Endothelial cell of umbilical vein (primary cell): Measurements from ENCODE around the gene PAPPA. TPM values are rescaled to one million over a fixed set of nuclear protein-coding genes. Genes with fewer than 3 reads are reported as not detected.

Experiments used
- BruUV-seq: library from RNA; stranded (reverse); fragments of 400-500 nt; replicated peaks from 2 replicates; lab custom pipeline; 2021; lab: Mats Ljungman, UMichigan
- CTCF ChIA-PET: fragments of 300-600, 350-600 bp; sonication (Branson Sonifier 250); formaldehyde crosslinking; loops from one replicate; lab custom pipeline; 2021; ENCODE audit warnings: antibody characterized with exemption, inconsistent platforms; lab: Charles Lee
- POLR2A ChIA-PET: fragments of 300-600, 350-600 bp; sonication (Branson Sonifier 250); formaldehyde crosslinking; loops from one replicate; lab custom pipeline; 2021; ENCODE audit warnings: antibody characterized with exemption, inconsistent platforms; lab: Charles Lee
- DNase-seq: peaks from one replicate; pipeline ENCODE4 v3.0.0-alpha.2; 2011; ENCODE audit warnings: low read depth, low spot score
- FAIRE-seq: peaks from 2 replicates; lab custom pipeline; 2011; peaks lifted over from hg19 to GRCh38; lab: Jason Lieb, UNC
- H2AFZ ChIP-seq: 2 replicates; pipeline ENCODE4 v1.6.0; 2012; ENCODE audit warnings: low read depth, low read length, control low read depth, inconsistent platforms
- H3K27ac ChIP-seq: 2 replicates; pipeline ENCODE4 v1.5.1; 2011; ENCODE audit warnings: low read depth, mild to moderate bottlenecking, control low read depth, low read length, moderate library complexity; ENCODE audit not compliant: insufficient read depth
- H3K27me3 ChIP-seq, 2 experiments: 2 replicates each; pipeline versions ENCODE4 v1.6.0 to v1.6.1; 2011; ENCODE audit warnings: low read length in 2 of 2, mixed read lengths in 1 of 2; ENCODE audit not compliant: control insufficient read depth in 2 of 2, insufficient read depth in 2 of 2
- H3K36me3 ChIP-seq, 2 experiments: 2 replicates in 1 of 2; 3 replicates in 1 of 2; pipeline ENCODE4 v1.5.1; 2011; ENCODE audit warnings: low read length in 2 of 2, mild to moderate bottlenecking in 1 of 2, moderate library complexity in 1 of 2; ENCODE audit not compliant: control insufficient read depth in 2 of 2, insufficient read depth in 2 of 2; ENCODE audit errors: extremely low read depth in 1 of 2
- H3K4me1 ChIP-seq: 3 replicates; pipeline ENCODE4 v1.5.1; 2011; ENCODE audit warnings: mild to moderate bottlenecking, low read length; ENCODE audit not compliant: control insufficient read depth, insufficient read depth; ENCODE audit errors: extremely low read depth
- H3K4me2 ChIP-seq: 2 replicates; pipeline ENCODE4 v1.6.1; 2011; ENCODE audit warnings: low read length, control low read depth, mixed read lengths; ENCODE audit not compliant: insufficient read depth
- H3K4me3 ChIP-seq, 3 experiments: fragments of 200-600 bp in 1 of 3; sonication (generic), shearing (Covaris generic) in 1 of 3; replicated peaks in 1 of 3; 2 replicates each; pipeline ENCODE4 v1.5.1; 2011 to 2016; ENCODE audit warnings: control low read depth in 3 of 3, low read length in 3 of 3, mild to moderate bottlenecking in 2 of 3, inconsistent platforms in 1 of 3, low read depth in 1 of 3, moderate library complexity in 1 of 3; ENCODE audit not compliant: insufficient read depth in 1 of 3
- H3K79me2 ChIP-seq: 2 replicates; pipeline ENCODE4 v1.6.0; 2012; ENCODE audit warnings: low read length, inconsistent platforms; ENCODE audit not compliant: control insufficient read depth, insufficient read depth
- H3K9ac ChIP-seq: replicated peaks from 2 replicates; pipeline ENCODE3; 2011; ENCODE audit warnings: low read length, control low read depth; ENCODE audit not compliant: insufficient read depth; ENCODE audit errors: extremely low read depth
- H3K9me1 ChIP-seq: replicated peaks from 3 replicates; pipeline ENCODE4 v1.6.0; 2011; ENCODE audit warnings: mild to moderate bottlenecking, low read length; ENCODE audit not compliant: control insufficient read depth, insufficient read depth; ENCODE audit errors: extremely low read depth
- H3K9me3 ChIP-seq: replicated peaks from 2 replicates; pipeline ENCODE4 v1.5.1; 2012; ENCODE audit warnings: low read length, inconsistent platforms; ENCODE audit not compliant: control insufficient read depth, insufficient read depth
- H4K20me1 ChIP-seq: replicated peaks from 2 replicates; pipeline ENCODE3; 2011; ENCODE audit warnings: mild to moderate bottlenecking, low read length; ENCODE audit not compliant: control insufficient read depth, insufficient read depth; ENCODE audit errors: extremely low read depth
- CTCF ChIP-seq, 2 donors: IDR thresholded peaks; 1 replicate in 1 of 2; 2 replicates in 1 of 2; pipeline ENCODE4 v1.5.1; 2011; ENCODE audit warnings: low read length in 2 of 2, mild to moderate bottlenecking in 2 of 2, moderate library complexity in 2 of 2, control low read depth in 1 of 2, inconsistent platforms in 1 of 2, low read depth in 1 of 2; ENCODE audit not compliant: insufficient read depth in 1 of 2; ENCODE audit errors: extremely low read depth in 1 of 2
- EZH2 ChIP-seq: IDR thresholded peaks from 2 replicates; pipeline ENCODE4 v1.6.1; 2012; ENCODE audit warnings: borderline replicate concordance, low read depth, mild to moderate bottlenecking, moderate library complexity, low read length, inconsistent platforms; ENCODE audit not compliant: severe bottlenecking
- FOS ChIP-seq: IDR thresholded peaks from 2 replicates; pipeline ENCODE4 v1.6.1; 2011; ENCODE audit warnings: mild to moderate bottlenecking, low read length, moderate library complexity, borderline replicate concordance; ENCODE audit not compliant: insufficient read depth
- GATA2 ChIP-seq: IDR thresholded peaks from 2 replicates; pipeline ENCODE4 v1.7.0; 2011; ENCODE audit warnings: low read depth, mild to moderate bottlenecking, moderate library complexity, mixed read lengths, low read length; ENCODE audit not compliant: insufficient read length, insufficient read depth
- JUN ChIP-seq: IDR thresholded peaks from 2 replicates; pipeline ENCODE4 v1.6.1; 2011; ENCODE audit warnings: borderline replicate concordance, low read depth; ENCODE audit not compliant: insufficient read length, insufficient read depth
- MAX ChIP-seq: IDR thresholded peaks from 2 replicates; pipeline ENCODE4 v1.6.1; 2011; ENCODE audit not compliant: insufficient read depth, insufficient read length
- MYC ChIP-seq: IDR thresholded peaks from one replicate; pipeline ENCODE4 v1.6.1; 2011; ENCODE audit warnings: mild to moderate bottlenecking, low read depth, low read length
- POLR2A ChIP-seq: IDR thresholded peaks from 2 replicates; pipeline ENCODE4 v1.6.1; 2012; ENCODE audit warnings: low read depth, mild to moderate bottlenecking, control low read depth, low read length
- POLR2AphosphoS5 ChIP-seq: IDR thresholded peaks from 2 replicates; pipeline ENCODE4 v1.6.1; 2012; ENCODE audit warnings: low read depth, mild to moderate bottlenecking, control low read depth, low read length, moderate library complexity; ENCODE audit not compliant: insufficient read depth
- dilution Hi-C: fragments of 300-500 bp; cut with MboI; formaldehyde crosslinking; loops from one replicate; pipeline ENCODE4 v1.15.0; 2019; ENCODE audit warnings: low sequenced_read_pairs; ENCODE audit not compliant: extremely low pct_ligation_motif_present
- intact Hi-C: fragments of 100-400 bp; cut with micrococcal nuclease; formaldehyde crosslinking; loops from one replicate; pipeline ENCODE4 v1.10.0; 2022
- polyA plus RNA-seq, 4 experiments: library from polyadenylated mRNA; depleted of rRNA in 3 of 4; stranded (reverse) in 3 of 4; unstranded in 1 of 4; fragments of >200 nt; gene quantifications; 2 replicates each; pipeline versions ENCODE4 v1.2.1 to v1.2.3, GENCODE V29; 2011 to 2012; ENCODE audit warnings: missing spikeins in 1 of 4
- total RNA-seq: library from RNA; stranded (reverse); gene quantifications from 2 replicates; pipeline ENCODE4 v1.2.3, GENCODE V29; 2021

PAPPA gene
- total and polyA plus RNA-seq, 2 donors (not counting 3 experiments of a cell fraction or from before 2014, with no cell fraction given), result 0.13 to 0.41 TPM

GRCh38 chr9:116340270-116340669 is 186.7 kb downstream of the PAPPA start:
- Histone ChIP-seq H3K9ac (no peak overlapping the region), H3K27ac (no peak overlapping the region), H2AFZ (no peak overlapping the region), H3K79me2 (no peaks in the 10 kb centered on the region), H3K9me3 (no peaks in the 10 kb centered on the region), H3K9me1 (no peaks in the 10 kb centered on the region), H3K36me3 (no peaks in the 10 kb centered on the region), H3K4me1 (no peaks in the 10 kb centered on the region), H3K4me3 (no peak overlapping the region), H3K27me3 (no peaks in the 10 kb centered on the region), H3K4me2 (no peak overlapping the region), H4K20me1 (no peaks in the 10 kb centered on the region)
- POLR2A ChIA-PET, result no interaction called here
- CTCF ChIA-PET, result no interaction called here
- TF ChIP-seq FOS (no peak), EZH2 (no peak), JUN (no peak), MAX (no peak), POLR2A (no peak), CTCF (IDR thresholded peaks at IDR 0.05; ENCODE audit: extremely low read depth in 1 of 2, insufficient read depth in 1 of 2, low read depth in 1 of 2, low read length in 2 of 2) (no peak), MYC (no peak), GATA2 (no peak), POLR2AphosphoS5 (no peak)
- intact Hi-C loops (no loop called here), dilution Hi-C loops (no loop called here)
- BruUV-seq, result no TSS peak
- DNase-seq, result no peak
- FAIRE-seq, result no peak
